K562 (cell line): ENCODE results near the gene MEIKIN. TPM values are rescaled to one million over a fixed set of nuclear protein-coding genes. Genes with fewer than 3 reads are reported as not detected.

Experiments used
- ATAC-seq: fragments of 200-7000 bp; cut with Tn5 transposase; 3 replicates; pipeline ENCODE4 v1.9.1; 2020; ENCODE audit warnings: moderate library complexity
- BruUV-seq: library from RNA; stranded (reverse); fragments of 400-500 nt; replicated peaks from 2 replicates; lab custom pipeline; 2021; lab: Mats Ljungman, UMichigan
- CTCF ChIA-PET: fragments of 300-600 bp; formaldehyde crosslinking; extraction: SDS; loops from one replicate; lab custom pipeline; 2021; ENCODE audit warnings: low intra/inter-chr PET ratio; lab: Yijun Ruan, JAX
- POLR2A ChIA-PET: fragments of 300-600, 350-650 bp; sonication (Branson Sonifier 250); formaldehyde crosslinking; extraction: SDS; loops from one replicate; lab custom pipeline; 2021; ENCODE audit warnings: antibody characterized with exemption, inconsistent platforms; lab: Yijun Ruan, JAX
- DNase-seq, 4 experiments: peaks; one replicate each; pipeline versions ENCODE4 v3.0.0 to v3.0.0-alpha.2; 2011 to 2018; ENCODE audit warnings: low spot score in 3 of 4, mixed read lengths in 3 of 4; ENCODE audit errors: extremely low read depth in 1 of 4
- FAIRE-seq: peaks from 2 replicates; lab custom pipeline; 2011; peaks lifted over from hg19 to GRCh38; lab: Jason Lieb, UNC
- H2AFZ ChIP-seq: 2 replicates; pipeline ENCODE4 v1.6.0; 2011; ENCODE audit warnings: low read depth, low read length, control low read depth, inconsistent platforms
- H3K27ac ChIP-seq: fragments of 200-600 bp; 3 replicates; pipeline ENCODE4 v1.8.0; 2011; ENCODE audit warnings: low read depth, mild to moderate bottlenecking, control low read depth, inconsistent platforms, low read length, moderate library complexity, mixed read lengths; ENCODE audit errors: extremely low read depth
- H3K27me3 ChIP-seq, 2 experiments: fragments of 300-600 bp in 1 of 2; 2 replicates in 1 of 2; 3 replicates in 1 of 2; pipeline versions ENCODE4 v1.6.0 to v1.8.0; 2011; ENCODE audit warnings: inconsistent platforms in 2 of 2, low read length in 2 of 2, mild to moderate bottlenecking in 1 of 2, mixed read lengths in 1 of 2, moderate library complexity in 1 of 2; ENCODE audit not compliant: control insufficient read depth in 2 of 2, insufficient read depth in 2 of 2
- H3K36me3 ChIP-seq: fragments of 300-600 bp; 3 replicates; pipeline ENCODE4 v1.8.0; 2011; ENCODE audit warnings: mild to moderate bottlenecking, low read length, inconsistent platforms; ENCODE audit not compliant: control insufficient read depth, insufficient read depth
- H3K4me1 ChIP-seq, 2 experiments: fragments of 200-600 bp in 1 of 2; replicated peaks in 1 of 2; 2 replicates in 1 of 2; 3 replicates in 1 of 2; pipeline versions ENCODE4 v1.5.1 to v1.8.0; 2011; ENCODE audit warnings: inconsistent platforms in 2 of 2, low read length in 2 of 2, mild to moderate bottlenecking in 1 of 2, mixed read lengths in 1 of 2, moderate library complexity in 1 of 2; ENCODE audit not compliant: control insufficient read depth in 2 of 2, insufficient read depth in 2 of 2
- H3K4me2 ChIP-seq: 2 replicates; pipeline ENCODE4 v1.6.1; 2011; ENCODE audit warnings: low read length, control low read depth, inconsistent platforms, mixed read lengths; ENCODE audit not compliant: insufficient read depth
- H3K4me3 ChIP-seq: fragments of 200-600 bp; sonication (generic), shearing (Covaris generic); 2 replicates; pipeline ENCODE4 v1.5.1; 2016; ENCODE audit warnings: control low read depth, inconsistent platforms
- H3K79me2 ChIP-seq: fragments of 200-600 bp; 3 replicates; pipeline ENCODE4 v1.8.0; 2011; ENCODE audit warnings: low read length, inconsistent platforms; ENCODE audit not compliant: control insufficient read depth, insufficient read depth
- H3K9ac ChIP-seq, 2 experiments: 2 replicates each; pipeline versions ENCODE4 v1.6.0 to v1.6.1; 2011; ENCODE audit warnings: low read depth in 2 of 2, low read length in 2 of 2, control low read depth in 1 of 2, inconsistent platforms in 1 of 2, mild to moderate bottlenecking in 1 of 2, mixed read lengths in 1 of 2; ENCODE audit not compliant: insufficient read depth in 1 of 2
- H3K9me1 ChIP-seq: one replicate; pipeline ENCODE4 v1.6.0; 2011; ENCODE audit warnings: inconsistent platforms, mild to moderate bottlenecking, low read length, moderate library complexity; ENCODE audit not compliant: control insufficient read depth, insufficient read depth
- H3K9me3 ChIP-seq: replicated peaks from 2 replicates; pipeline ENCODE4 v1.5.1; 2011; ENCODE audit warnings: low read depth, low read length, inconsistent platforms; ENCODE audit not compliant: control insufficient read depth, insufficient read depth
- H4K20me1 ChIP-seq: replicated peaks from 2 replicates; pipeline ENCODE4 v1.6.1; 2011; ENCODE audit warnings: low read length, inconsistent platforms, mixed read lengths; ENCODE audit not compliant: control insufficient read depth, insufficient read depth
- C11orf30 ChIP-seq: fragments of 450-650 bp; IDR thresholded peaks from 2 replicates; pipeline ENCODE4 v1.6.1; 2016; ENCODE audit warnings: low read depth, mild to moderate bottlenecking
- CCNT2 ChIP-seq: IDR thresholded peaks from 2 replicates; pipeline ENCODE4 v1.6.1; 2011; ENCODE audit warnings: borderline replicate concordance, low read depth, mild to moderate bottlenecking, moderate library complexity, mixed read lengths, low read length; ENCODE audit not compliant: insufficient read length; ENCODE audit errors: extremely low read depth
- HMBOX1 ChIP-seq: sonication (generic); IDR thresholded peaks from 2 replicates; pipeline ENCODE4 v1.6.1; 2016
- MECOM ChIP-seq: fragments of 250-450 bp; sonication (Bioruptor Pico); IDR thresholded peaks from 2 replicates; pipeline ENCODE4 v1.8.0; 2022; ENCODE audit warnings: inconsistent platforms
- MGA ChIP-seq: fragments of 450-650 bp; IDR thresholded peaks from 2 replicates; pipeline ENCODE4 v1.6.1; 2016; ENCODE audit warnings: mild to moderate bottlenecking, moderate library complexity
- SLC30A9 ChIP-seq: fragments of 250-450 bp; sonication (Bioruptor Pico); IDR thresholded peaks from 2 replicates; pipeline ENCODE4 v1.8.0; 2022; ENCODE audit warnings: mild to moderate bottlenecking, moderate library complexity
- ZNF436 ChIP-seq: fragments of 250-450, 450-650 bp; sonication (Bioruptor Pico); formaldehyde crosslinking; IDR thresholded peaks from 2 replicates; pipeline ENCODE4 v1.7.0; 2020; ENCODE audit warnings: mild to moderate bottlenecking
- ZNF696 ChIP-seq: fragments of 250-450 bp; sonication (Bioruptor Pico); conservative IDR thresholded peaks from 2 replicates; pipeline ENCODE4 v1.4.0; 2020; ENCODE audit warnings: mild to moderate bottlenecking, moderate library complexity
- WGBS: fragments of 100-300 bp; shearing (Covaris generic); methylation state at CpG from one replicate; pipeline ENCODE4 v1.1.6; 2016; ENCODE audit warnings: low coverage, mixed read lengths; ENCODE audit not compliant: insufficient coverage; ENCODE audit errors: missing lambda C conversion rate; 5-methylcytosine and 5-hydroxymethylcytosine counted together
- in situ Hi-C: fragments of 300-500 bp; cut with MboI; formaldehyde crosslinking; loops from 4 replicates; pipeline ENCODE4 v1.15.0; 2018; ENCODE audit warnings: inconsistent platforms, mixed read lengths
- intact Hi-C: fragments of 100-400 bp; cut with micrococcal nuclease; formaldehyde crosslinking; loops from 2 replicates; pipeline ENCODE4 v1.14.2; 2022
- polyA plus RNA-seq, 8 experiments: library from polyadenylated mRNA; depleted of rRNA in 4 of 8; stranded (reverse) in 5 of 8; unstranded in 3 of 8; fragments of >200 nt; fragmentation: Nextera tagmentation in 2 of 8; fragmentation: Illumina TruSeq in 1 of 8; extraction: Ambion mirVana in 2 of 8; extraction: Trizol in 1 of 8; gene quantifications; 2 replicates each; pipeline versions ENCODE4 v1.2.1 to v1.2.3, GENCODE V29; 2011 to 2014; ENCODE audit warnings: inconsistent platforms in 1 of 8, missing spikeins in 1 of 8
- total RNA-seq, 7 experiments: library from RNA; depleted of rRNA in 6 of 7; stranded (reverse); fragments of >200 nt in 6 of 7; fragmentation: Illumina TruSeq in 2 of 7; extraction: Trizol in 2 of 7; gene quantifications; 2 replicates each; pipeline versions ENCODE4 v1.2.1 to v1.2.3, GENCODE V29; 2011 to 2021; ENCODE audit warnings: low replicate concordance in 1 of 7

The MEIKIN gene
- total and polyA plus RNA-seq, 9 of the 15 experiments (the other 6 are each of a cell fraction or from before 2014, with no cell fraction given): 0.18 TPM; not detected in 8

- Histone ChIP-seq H3K36me3 (peaks cover 18% of the 10 kb centered on the region; the same call in 1 of the 3 replicates), H3K4me3 (no peak overlapping the region), H3K79me2 (peaks cover 97% of the 10 kb centered on the region), H2AFZ (no peak overlapping the region), H3K27ac (no peak overlapping the region; the same call in 2 of the 3 replicates), H4K20me1 (peaks cover 42% of the 10 kb centered on the region), H3K9me3 (no peaks in the 10 kb centered on the region), H3K9me1 (peaks cover 4% of the 10 kb centered on the region), H3K4me1 (peaks cover 12 to 25% of the 10 kb centered on the region in 2 experiments; a peak in 4 of 5 replicates), H3K27me3 (no peaks in the 10 kb centered on the region), H3K9ac (no peak overlapping the region), H3K4me2 (no peak overlapping the region; the same call in 1 of the 2 replicates)
- ATAC-seq: peak; percentile 57
- ChIA-PET CTCF (no interaction called here), POLR2A (interaction anchor here (0.5 to 1.9 kb wide), 7 partner anchors 9 to 151 kb away, joined by 3 to 9 read pairs (median 4); partner anchors contain the start of gene FNIP1)
- 26% methylated on average over 4 of the region's 4 CpGs for WGBS
- in situ Hi-C loops (no loop called here), intact Hi-C loops (no loop called here)
- DNase-seq: no peak
- peak; percentile 44 for FAIRE-seq
- BruUV-seq: no TSS peak
- TF ChIP-seq HMBOX1: peak; percentile 49; the same call in 1 of the 2 replicates
- TF ChIP-seq SLC30A9 (CRISPR knock-in tag): no peak
- TF ChIP-seq MGA: no peak
- no peak for TF ChIP-seq CCNT2
- TF ChIP-seq C11orf30: 0 out of 2 replicates have a peak, but pooled peaks have one; percentile 7
- TF ChIP-seq ZNF696 (CRISPR knock-in tag): no peak
- TF ChIP-seq ZNF436 (CRISPR knock-in tag): no peak
- no peak for TF ChIP-seq MECOM (CRISPR knock-in tag)
Observed at GRCh38 chr5:131786900-131787692, 158.4 kb downstream of the MEIKIN start.
